GM12892 (cell line): Measurements from ENCODE around the gene ADAMTSL4.

Source experiments
- POLR2A ChIP-seq: IDR thresholded peaks from 2 replicates; pipeline ENCODE4 v1.6.1; 2011; ENCODE audit warnings: low read depth, low read length, control low read depth
- POLR2AphosphoS5 ChIP-seq: IDR thresholded peaks from 2 replicates; pipeline ENCODE4 v1.6.1; 2011; ENCODE audit warnings: low read depth, low read length, control low read depth

DNA sequence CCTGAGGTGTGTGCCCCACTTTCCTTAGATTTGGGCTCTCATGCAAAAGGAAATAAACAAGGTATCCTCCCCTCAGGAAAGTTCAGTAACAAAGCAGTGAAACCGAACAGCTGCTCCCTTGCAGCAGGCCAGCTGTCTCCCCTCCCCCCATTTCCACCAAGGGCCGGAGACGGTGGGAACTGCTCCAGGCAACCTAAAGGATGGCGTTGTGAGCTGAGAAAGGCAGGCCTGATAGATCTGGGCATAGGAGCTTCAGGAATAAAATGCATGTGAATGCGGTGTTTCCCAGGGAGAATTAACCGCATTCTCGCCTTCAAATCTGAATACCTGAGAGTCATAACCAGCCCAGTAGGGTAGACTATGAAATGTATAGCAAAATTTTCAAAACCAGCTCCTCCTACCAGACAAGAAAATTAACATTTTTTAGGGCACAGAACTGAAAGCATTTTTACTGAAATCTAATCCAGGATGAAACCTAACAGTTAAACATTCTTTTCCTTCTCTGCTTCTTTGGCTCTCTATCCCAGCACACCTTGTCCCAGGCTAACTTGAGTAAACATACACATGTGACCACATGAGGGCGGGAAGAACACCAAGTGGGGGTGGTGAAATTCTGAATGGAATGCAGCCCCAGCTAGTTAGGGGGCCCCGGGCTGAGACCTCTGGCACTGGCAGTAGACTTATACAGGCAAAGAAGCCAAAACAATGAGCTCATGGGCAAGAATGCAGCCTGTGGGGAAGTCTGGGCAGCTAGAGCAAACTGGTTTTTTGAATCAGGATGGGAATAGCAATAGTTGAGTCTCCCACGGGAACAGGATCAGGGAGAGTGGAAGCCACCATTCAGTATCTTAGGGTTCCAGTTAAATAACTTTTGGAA lies 18.7 kb downstream of the ADAMTSL4 start:
- no peak for TF ChIP-seq POLR2A
- TF ChIP-seq POLR2AphosphoS5: no peak; the same call in 1 of the 2 replicates
